K562 (cell line): ENCODE measurements around the gene BRD4. TPM values are rescaled to one million over a fixed set of nuclear protein-coding genes. Genes with fewer than 3 reads are reported as not detected.

ENCODE experiments used
- BRD9 ChIP-seq: fragments of 450-650 bp; IDR thresholded peaks from 2 replicates; pipeline ENCODE4 v1.6.1; 2018; ENCODE audit warnings: low read depth; ENCODE audit not compliant: partially characterized antibody
- GABPA ChIP-seq: fragments of 200-800 bp; sonication (Bioruptor generic); conservative IDR thresholded peaks from 2 replicates; pipeline ENCODE4 v1.6.1; 2016; ENCODE audit warnings: low read depth, missing genetic modification characterization, missing compliant biosample characterization
- MECOM ChIP-seq: fragments of 250-450 bp; sonication (Bioruptor Pico); IDR thresholded peaks from 2 replicates; pipeline ENCODE4 v1.8.0; 2022; ENCODE audit warnings: inconsistent platforms
- NCOA1 ChIP-seq: fragments of 450-650 bp; IDR thresholded peaks from 2 replicates; pipeline ENCODE4 v1.6.1; 2016; ENCODE audit warnings: low read depth
- SLC30A9 ChIP-seq: fragments of 250-450 bp; sonication (Bioruptor Pico); IDR thresholded peaks from 2 replicates; pipeline ENCODE4 v1.8.0; 2022; ENCODE audit warnings: mild to moderate bottlenecking, moderate library complexity
- TEAD4 ChIP-seq, 2 experiments: sonication (generic) in 1 of 2; formaldehyde crosslinking in 1 of 2; IDR thresholded peaks; 2 replicates each; pipeline versions ENCODE4 v1.6.1 to v1.8.0; 2012 to 2022; ENCODE audit warnings: borderline replicate concordance in 1 of 2, inconsistent platforms in 1 of 2, low read length in 1 of 2, mild to moderate bottlenecking in 1 of 2, missing genetic modification reagents in 1 of 2
- polyA plus RNA-seq, 8 experiments: library from polyadenylated mRNA; depleted of rRNA in 4 of 8; stranded (reverse) in 5 of 8; unstranded in 3 of 8; fragments of >200 nt; fragmentation: Nextera tagmentation in 2 of 8; fragmentation: Illumina TruSeq in 1 of 8; extraction: Ambion mirVana in 2 of 8; extraction: Trizol in 1 of 8; gene quantifications; 2 replicates each; pipeline versions ENCODE4 v1.2.1 to v1.2.3, GENCODE V29; 2011 to 2014; ENCODE audit warnings: inconsistent platforms in 1 of 8, missing spikeins in 1 of 8
- total RNA-seq, 7 experiments: library from RNA; depleted of rRNA in 6 of 7; stranded (reverse); fragments of >200 nt in 6 of 7; fragmentation: Illumina TruSeq in 2 of 7; extraction: Trizol in 2 of 7; gene quantifications; 2 replicates each; pipeline versions ENCODE4 v1.2.1 to v1.2.3, GENCODE V29; 2011 to 2021; ENCODE audit warnings: low replicate concordance in 1 of 7
- TF ChIP-seq, protein P1 (sequence below): sonication (generic); IDR thresholded peaks from 2 replicates; pipeline ENCODE4 v1.6.1; 2016
- TF ChIP-seq, protein P2 (sequence below): fragments of 450-650 bp; IDR thresholded peaks from one replicate; pipeline ENCODE4 v1.6.1; 2018; ENCODE audit warnings: mild to moderate bottlenecking, moderate library complexity; ENCODE audit not compliant: partially characterized antibody
- TF ChIP-seq, protein P3 (sequence below): sonication (generic); formaldehyde crosslinking; IDR thresholded peaks from 2 replicates; pipeline ENCODE4 v1.8.0; 2023; ENCODE audit warnings: mild to moderate bottlenecking, missing genetic modification reagents
- TF ChIP-seq, protein P4 (sequence below): fragments of 200-400 bp; formaldehyde crosslinking; IDR thresholded peaks from 2 replicates; pipeline ENCODE4 v1.6.1; 2017; ENCODE audit warnings: mild to moderate bottlenecking, low read depth, low read length, moderate library complexity
- TF ChIP-seq, protein P5 (sequence below): fragments of 250-450 bp; sonication (Bioruptor Pico); IDR thresholded peaks from 2 replicates; pipeline ENCODE4 v1.8.0; 2021; ENCODE audit warnings: moderate library complexity, mild to moderate bottlenecking, inconsistent platforms
- TF ChIP-seq, protein P6 (sequence below), 2 experiments: fragments of 450-650 bp in 1 of 2; sonication (generic) in 1 of 2; formaldehyde crosslinking in 1 of 2; IDR thresholded peaks in 1 of 2; conservative IDR thresholded peaks in 1 of 2; 2 replicates each; pipeline versions ENCODE4 v1.6.1 to v1.8.1; 2016 to 2023; ENCODE audit warnings: mild to moderate bottlenecking in 2 of 2, moderate library complexity in 2 of 2, inconsistent platforms in 1 of 2, missing genetic modification reagents in 1 of 2
- TF ChIP-seq, protein P7 (sequence below): fragments of 250-450 bp; sonication (Bioruptor Pico); IDR thresholded peaks from 2 replicates; pipeline ENCODE4 v1.4.0; 2020; ENCODE audit warnings: mild to moderate bottlenecking, moderate library complexity, borderline replicate concordance

The BRD4 gene
- total and polyA plus RNA-seq, 9 of the 15 experiments (the other 6 are each of a cell fraction or from before 2014, with no cell fraction given), result 1.8 to 105 (median 15.6) TPM

DNA sequence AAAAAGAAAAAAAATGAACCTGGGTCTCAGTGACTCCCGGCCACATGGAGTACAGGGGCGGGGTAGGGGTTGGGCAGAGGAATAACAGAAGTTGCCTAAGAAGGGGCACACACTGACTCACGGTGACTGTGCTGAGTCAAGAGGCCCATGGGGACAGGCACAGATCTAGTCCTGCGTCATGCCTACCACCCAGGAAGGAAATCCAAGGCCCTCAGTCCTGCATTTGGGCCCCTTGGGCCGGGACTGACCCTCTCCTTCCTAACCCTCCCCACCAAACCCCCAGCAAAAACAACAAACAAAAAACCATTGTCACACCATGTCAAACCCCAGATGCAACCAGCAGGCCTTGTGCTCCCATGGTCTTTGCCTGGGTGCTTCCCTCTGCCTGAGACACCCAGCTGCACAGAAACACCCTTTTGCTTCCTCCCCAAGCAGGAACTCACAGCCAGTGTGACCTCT lies 122.0 kb downstream of the BRD4 start (continued):
- TF ChIP-seq, protein P1, sequence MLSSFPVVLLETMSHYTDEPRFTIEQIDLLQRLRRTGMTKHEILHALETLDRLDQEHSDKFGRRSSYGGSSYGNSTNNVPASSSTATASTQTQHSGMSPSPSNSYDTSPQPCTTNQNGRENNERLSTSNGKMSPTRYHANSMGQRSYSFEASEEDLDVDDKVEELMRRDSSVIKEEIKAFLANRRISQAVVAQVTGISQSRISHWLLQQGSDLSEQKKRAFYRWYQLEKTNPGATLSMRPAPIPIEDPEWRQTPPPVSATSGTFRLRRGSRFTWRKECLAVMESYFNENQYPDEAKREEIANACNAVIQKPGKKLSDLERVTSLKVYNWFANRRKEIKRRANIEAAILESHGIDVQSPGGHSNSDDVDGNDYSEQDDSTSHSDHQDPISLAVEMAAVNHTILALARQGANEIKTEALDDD, result no peak
- TF ChIP-seq, protein P2, sequence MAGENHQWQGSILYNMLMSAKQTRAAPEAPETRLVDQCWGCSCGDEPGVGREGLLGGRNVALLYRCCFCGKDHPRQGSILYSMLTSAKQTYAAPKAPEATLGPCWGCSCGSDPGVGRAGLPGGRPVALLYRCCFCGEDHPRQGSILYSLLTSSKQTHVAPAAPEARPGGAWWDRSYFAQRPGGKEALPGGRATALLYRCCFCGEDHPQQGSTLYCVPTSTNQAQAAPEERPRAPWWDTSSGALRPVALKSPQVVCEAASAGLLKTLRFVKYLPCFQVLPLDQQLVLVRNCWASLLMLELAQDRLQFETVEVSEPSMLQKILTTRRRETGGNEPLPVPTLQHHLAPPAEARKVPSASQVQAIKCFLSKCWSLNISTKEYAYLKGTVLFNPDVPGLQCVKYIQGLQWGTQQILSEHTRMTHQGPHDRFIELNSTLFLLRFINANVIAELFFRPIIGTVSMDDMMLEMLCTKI, result no peak
- TF ChIP-seq, protein P3, sequence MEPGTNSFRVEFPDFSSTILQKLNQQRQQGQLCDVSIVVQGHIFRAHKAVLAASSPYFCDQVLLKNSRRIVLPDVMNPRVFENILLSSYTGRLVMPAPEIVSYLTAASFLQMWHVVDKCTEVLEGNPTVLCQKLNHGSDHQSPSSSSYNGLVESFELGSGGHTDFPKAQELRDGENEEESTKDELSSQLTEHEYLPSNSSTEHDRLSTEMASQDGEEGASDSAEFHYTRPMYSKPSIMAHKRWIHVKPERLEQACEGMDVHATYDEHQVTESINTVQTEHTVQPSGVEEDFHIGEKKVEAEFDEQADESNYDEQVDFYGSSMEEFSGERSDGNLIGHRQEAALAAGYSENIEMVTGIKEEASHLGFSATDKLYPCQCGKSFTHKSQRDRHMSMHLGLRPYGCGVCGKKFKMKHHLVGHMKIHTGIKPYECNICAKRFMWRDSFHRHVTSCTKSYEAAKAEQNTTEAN (CRISPR knock-in tag), result no peak
- TF ChIP-seq, protein P4, sequence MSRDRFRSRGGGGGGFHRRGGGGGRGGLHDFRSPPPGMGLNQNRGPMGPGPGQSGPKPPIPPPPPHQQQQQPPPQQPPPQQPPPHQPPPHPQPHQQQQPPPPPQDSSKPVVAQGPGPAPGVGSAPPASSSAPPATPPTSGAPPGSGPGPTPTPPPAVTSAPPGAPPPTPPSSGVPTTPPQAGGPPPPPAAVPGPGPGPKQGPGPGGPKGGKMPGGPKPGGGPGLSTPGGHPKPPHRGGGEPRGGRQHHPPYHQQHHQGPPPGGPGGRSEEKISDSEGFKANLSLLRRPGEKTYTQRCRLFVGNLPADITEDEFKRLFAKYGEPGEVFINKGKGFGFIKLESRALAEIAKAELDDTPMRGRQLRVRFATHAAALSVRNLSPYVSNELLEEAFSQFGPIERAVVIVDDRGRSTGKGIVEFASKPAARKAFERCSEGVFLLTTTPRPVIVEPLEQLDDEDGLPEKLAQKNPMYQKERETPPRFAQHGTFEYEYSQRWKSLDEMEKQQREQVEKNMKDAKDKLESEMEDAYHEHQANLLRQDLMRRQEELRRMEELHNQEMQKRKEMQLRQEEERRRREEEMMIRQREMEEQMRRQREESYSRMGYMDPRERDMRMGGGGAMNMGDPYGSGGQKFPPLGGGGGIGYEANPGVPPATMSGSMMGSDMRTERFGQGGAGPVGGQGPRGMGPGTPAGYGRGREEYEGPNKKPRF, result no peak
- TF ChIP-seq BRD9, result no peak
- TF ChIP-seq, protein P5, sequence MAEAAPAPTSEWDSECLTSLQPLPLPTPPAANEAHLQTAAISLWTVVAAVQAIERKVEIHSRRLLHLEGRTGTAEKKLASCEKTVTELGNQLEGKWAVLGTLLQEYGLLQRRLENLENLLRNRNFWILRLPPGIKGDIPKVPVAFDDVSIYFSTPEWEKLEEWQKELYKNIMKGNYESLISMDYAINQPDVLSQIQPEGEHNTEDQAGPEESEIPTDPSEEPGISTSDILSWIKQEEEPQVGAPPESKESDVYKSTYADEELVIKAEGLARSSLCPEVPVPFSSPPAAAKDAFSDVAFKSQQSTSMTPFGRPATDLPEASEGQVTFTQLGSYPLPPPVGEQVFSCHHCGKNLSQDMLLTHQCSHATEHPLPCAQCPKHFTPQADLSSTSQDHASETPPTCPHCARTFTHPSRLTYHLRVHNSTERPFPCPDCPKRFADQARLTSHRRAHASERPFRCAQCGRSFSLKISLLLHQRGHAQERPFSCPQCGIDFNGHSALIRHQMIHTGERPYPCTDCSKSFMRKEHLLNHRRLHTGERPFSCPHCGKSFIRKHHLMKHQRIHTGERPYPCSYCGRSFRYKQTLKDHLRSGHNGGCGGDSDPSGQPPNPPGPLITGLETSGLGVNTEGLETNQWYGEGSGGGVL, result no peak
- no peak for TF ChIP-seq NCOA1
- TF ChIP-seq, protein P6, sequence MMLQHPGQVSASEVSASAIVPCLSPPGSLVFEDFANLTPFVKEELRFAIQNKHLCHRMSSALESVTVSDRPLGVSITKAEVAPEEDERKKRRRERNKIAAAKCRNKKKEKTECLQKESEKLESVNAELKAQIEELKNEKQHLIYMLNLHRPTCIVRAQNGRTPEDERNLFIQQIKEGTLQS (IDR thresholded peaks at IDR 0.05), result peak; percentile 27; the same call in 1 of the 2 replicates
- TF ChIP-seq, protein P6 (CRISPR knock-in tag; conservative IDR thresholded peaks at IDR 0.05), result no peak
- TF ChIP-seq, protein P7, sequence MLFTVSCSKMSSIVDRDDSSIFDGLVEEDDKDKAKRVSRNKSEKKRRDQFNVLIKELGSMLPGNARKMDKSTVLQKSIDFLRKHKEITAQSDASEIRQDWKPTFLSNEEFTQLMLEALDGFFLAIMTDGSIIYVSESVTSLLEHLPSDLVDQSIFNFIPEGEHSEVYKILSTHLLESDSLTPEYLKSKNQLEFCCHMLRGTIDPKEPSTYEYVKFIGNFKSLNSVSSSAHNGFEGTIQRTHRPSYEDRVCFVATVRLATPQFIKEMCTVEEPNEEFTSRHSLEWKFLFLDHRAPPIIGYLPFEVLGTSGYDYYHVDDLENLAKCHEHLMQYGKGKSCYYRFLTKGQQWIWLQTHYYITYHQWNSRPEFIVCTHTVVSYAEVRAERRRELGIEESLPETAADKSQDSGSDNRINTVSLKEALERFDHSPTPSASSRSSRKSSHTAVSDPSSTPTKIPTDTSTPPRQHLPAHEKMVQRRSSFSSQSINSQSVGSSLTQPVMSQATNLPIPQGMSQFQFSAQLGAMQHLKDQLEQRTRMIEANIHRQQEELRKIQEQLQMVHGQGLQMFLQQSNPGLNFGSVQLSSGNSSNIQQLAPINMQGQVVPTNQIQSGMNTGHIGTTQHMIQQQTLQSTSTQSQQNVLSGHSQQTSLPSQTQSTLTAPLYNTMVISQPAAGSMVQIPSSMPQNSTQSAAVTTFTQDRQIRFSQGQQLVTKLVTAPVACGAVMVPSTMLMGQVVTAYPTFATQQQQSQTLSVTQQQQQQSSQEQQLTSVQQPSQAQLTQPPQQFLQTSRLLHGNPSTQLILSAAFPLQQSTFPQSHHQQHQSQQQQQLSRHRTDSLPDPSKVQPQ, result no peak
- TF ChIP-seq GABPA, result no peak
- no peak for TF ChIP-seq TEAD4 (IDR thresholded peaks at IDR 0.05; ENCODE audit: low read length)
- no peak for TF ChIP-seq TEAD4 (CRISPR knock-in tag; IDR thresholded peaks at IDR 0.05; ENCODE audit: borderline replicate concordance)
- no peak for TF ChIP-seq SLC30A9 (CRISPR knock-in tag)
- TF ChIP-seq MECOM, result no peak
